ENCODE data around the gene NHEJ1. TPM values are rescaled to one million over a fixed set of nuclear protein-coding genes. Genes with fewer than 3 reads are reported as not detected.

Gene NHEJ1
- total and polyA plus RNA-seq, 9 of the 15 experiments (the other 6 are each of a cell fraction or from before 2014, with no cell fraction given), result 9.0 to 23.7 (median 13.9) TPM

- TF ChIP-seq BCLAF1 (IDR thresholded peaks at IDR 0.05; ENCODE audit: borderline replicate concordance in 1 of 2, control insufficient read depth in 1 of 2, low read depth in 2 of 2, low read length in 1 of 2) (no peak), EP400 (IDR thresholded peaks at IDR 0.05) (peak; percentile 92), TARDBP (IDR thresholded peaks at IDR 0.05) (no peak), MLLT1 (IDR thresholded peaks at IDR 0.05) (peak in 1 of 2 experiments; percentile 75; a peak in 1 of 4 replicates), ZNF551 (CRISPR knock-in tag; IDR thresholded peaks at IDR 0.05) (no peak), ZHX1 (conservative IDR thresholded peaks at IDR 0.05; ENCODE audit: low read length) (no peak), SRF (CRISPR knock-in tag; IDR thresholded peaks at IDR 0.05) (no peak), TCF15 (CRISPR knock-in tag; IDR thresholded peaks at IDR 0.05) (no peak), ZNF75A (CRISPR knock-in tag; IDR thresholded peaks at IDR 0.05) (no peak), HIVEP1 (CRISPR knock-in tag; IDR thresholded peaks at IDR 0.05) (no peak), ETV1 (tag; conservative IDR thresholded peaks at IDR 0.05; ENCODE audit: low read depth) (no peak), BHLHE40 (IDR thresholded peaks at IDR 0.05; ENCODE audit: low read length) (peak; percentile 95), RUNX1 (IDR thresholded peaks at IDR 0.05; ENCODE audit: low read depth) (no peak), RCOR1 (IDR thresholded peaks at IDR 0.05; ENCODE audit: borderline replicate concordance in 1 of 2, low read depth in 2 of 2, low read length in 2 of 2) (no peak), COPS2 (conservative IDR thresholded peaks at IDR 0.05) (no peak), KDM4B (IDR thresholded peaks at IDR 0.05; ENCODE audit: borderline replicate concordance in 2 of 2, low read depth in 1 of 2) (no peak), FOXK2 (conservative IDR thresholded peaks at IDR 0.05 in 1 of 2, IDR thresholded peaks at IDR 0.05 in 1 of 2; ENCODE audit: low read depth in 2 of 2) (peak; percentile 87; a peak in 3 of 4 replicates), ELF4 (CRISPR knock-in tag; IDR thresholded peaks at IDR 0.05) (0 out of 2 replicates have a peak, but pooled peaks have one; percentile 41)
Measured at GRCh38 chr2:219177552-219178376, 17.1 kb upstream of the NHEJ1 start, which contains the start of gene RETREG2 (continued).

All from K562 (cell line).